CD4-positive, alpha-beta memory T cell (primary cell): ENCODE data around the gene TRIM38. TPM values are rescaled to one million over a fixed set of nuclear protein-coding genes. Genes with fewer than 3 reads are reported as not detected.
A peak's percentile ranks its signal among the peaks of the same experiment; 100 is the strongest.

Source experiments
- CTCF ChIA-PET: fragments of 350-600 bp; sonication (Branson Sonifier 250); formaldehyde crosslinking; loops from one replicate; lab custom pipeline; 2021; ENCODE audit warnings: inconsistent platforms; ENCODE audit not compliant: partially characterized antibody; lab: Charles Lee
- POLR2A ChIA-PET: fragments of 350-600 bp; sonication (Branson Sonifier 250); formaldehyde crosslinking; loops from one replicate; lab custom pipeline; 2021; ENCODE audit not compliant: partially characterized antibody; lab: Charles Lee
- DNase-seq, 5 donors: peaks; one replicate each; pipeline versions ENCODE4 v3.0.0 to v3.0.0-alpha.2; 2020 to 2022; ENCODE audit warnings: mixed read lengths in 1 of 5
- H3K27ac ChIP-seq: one replicate; pipeline ENCODE4 v1.7.0; 2013; ENCODE audit warnings: low read depth, low read length
- H3K27me3 ChIP-seq: 2 replicates; pipeline ENCODE4 v1.7.0; 2013; ENCODE audit warnings: mild to moderate bottlenecking, low read length, moderate library complexity; ENCODE audit not compliant: insufficient read depth
- H3K36me3 ChIP-seq: 2 replicates; pipeline ENCODE4 v1.7.0; 2013; ENCODE audit warnings: mild to moderate bottlenecking, low read length, moderate library complexity; ENCODE audit not compliant: insufficient read depth
- H3K4me1 ChIP-seq: 2 replicates; pipeline ENCODE4 v1.7.0; 2013; ENCODE audit warnings: mild to moderate bottlenecking, low read length, moderate library complexity; ENCODE audit not compliant: insufficient read depth
- H3K4me3 ChIP-seq, 2 donors: one replicate each; pipeline ENCODE4 v1.7.0; 2013; ENCODE audit warnings: low read length in 2 of 2, mild to moderate bottlenecking in 1 of 2
- H3K9me3 ChIP-seq, 2 donors: one replicate each; pipeline ENCODE4 v1.7.0; 2013; ENCODE audit warnings: low read length in 2 of 2, control low read depth in 1 of 2; ENCODE audit not compliant: control insufficient read depth in 1 of 2
- H3K27ac Mint-ChIP-seq, 7 donors: one replicate each; pipeline ENCODE4 v1.8.0; 2020 to 2021; ENCODE audit warnings: mixed read lengths in 7 of 7, mild to moderate bottlenecking in 6 of 7, inconsistent platforms in 3 of 7, moderate library complexity in 3 of 7
- H3K27me3 Mint-ChIP-seq, 2 donors: one replicate each; pipeline ENCODE4 v1.8.0; 2020 to 2021; ENCODE audit warnings: mixed read lengths in 2 of 2
- H3K36me3 Mint-ChIP-seq, 2 donors: one replicate each; pipeline ENCODE4 v1.8.0; 2020 to 2021; ENCODE audit warnings: mixed read lengths in 2 of 2, inconsistent platforms in 1 of 2, mild to moderate bottlenecking in 1 of 2
- H3K4me1 Mint-ChIP-seq, 4 donors: one replicate each; pipeline ENCODE4 v1.8.0; 2020 to 2021; ENCODE audit warnings: mixed read lengths in 4 of 4, mild to moderate bottlenecking in 1 of 4
- H3K4me3 Mint-ChIP-seq, 8 donors: one replicate each; pipeline ENCODE4 v1.8.0; 2020 to 2021; ENCODE audit warnings: mixed read lengths in 8 of 8, mild to moderate bottlenecking in 7 of 8, moderate library complexity in 6 of 8, inconsistent platforms in 3 of 8
- H3K9me3 Mint-ChIP-seq, 8 donors: one replicate each; pipeline ENCODE4 v1.8.0; 2020 to 2021; ENCODE audit warnings: mixed read lengths in 8 of 8, mild to moderate bottlenecking in 5 of 8, inconsistent platforms in 3 of 8, moderate library complexity in 1 of 8
- intact Hi-C: fragments of 100-400 bp; cut with micrococcal nuclease; formaldehyde crosslinking; loops from one replicate; pipeline ENCODE4 v1.15.1; 2023
- polyA plus RNA-seq, 2 donors: library from polyadenylated mRNA; unstranded; fragments of 300-500 nt; fragmentation: Illumina TruSeq; gene quantifications; one replicate each; pipeline ENCODE4 v1.2.3, GENCODE V29; 2021
- total RNA-seq, 2 experiments: library from RNA; stranded (reverse); gene quantifications; one replicate each; pipeline ENCODE4 v1.2.3, GENCODE V29; 2021

TRIM38 gene
- total and polyA plus RNA-seq, 4 experiments from 2014 or later, result 4.5 to 37.7 (median 23.8) TPM

DNA sequence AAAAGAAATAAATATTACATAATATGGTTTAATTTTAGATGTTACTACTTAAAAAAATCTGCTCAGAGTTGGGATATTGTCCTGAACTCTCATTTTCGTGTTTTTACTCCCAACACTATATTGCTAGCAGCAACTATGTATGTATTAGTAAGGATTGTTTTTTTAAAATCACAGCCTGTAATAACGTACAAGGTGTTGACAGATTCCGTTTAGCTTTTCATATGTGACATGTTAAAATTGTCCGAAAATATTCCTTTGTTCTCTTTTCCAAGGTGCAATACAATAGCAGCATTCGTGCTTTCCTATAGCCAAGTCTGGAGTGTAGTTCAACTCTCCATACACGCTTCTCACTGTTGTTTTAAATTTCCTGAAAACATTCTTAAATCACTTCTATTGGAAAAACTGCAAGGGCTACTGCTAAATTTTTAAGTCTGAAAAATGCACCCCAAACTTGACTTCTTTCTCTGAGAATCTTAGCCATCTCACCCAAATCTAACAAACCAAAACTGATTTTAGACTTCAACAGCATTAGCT is 65.7 kb downstream of the TRIM38 start:
- CTCF ChIA-PET, result interaction anchor here (0.6 to 10.4 kb wide), 4 partner anchors 12 to 38 kb away, joined by 3 to 144 read pairs (median 3); a partner anchor contains a TSS
- Mint-ChIP-seq H3K27ac (peak overlapping the region in 5 of 7 donors; percentile 92 to 100 (median 99)), H3K36me3 (peaks cover 0 to 8% of the 10 kb centered on the region in 2 donors), H3K27me3 (peaks cover 0 to 3% of the 10 kb centered on the region in 2 donors), H3K9me3 (peaks cover 0 to 7% (median 0%) of the 10 kb centered on the region in 8 donors), H3K4me3 (peak overlapping the region in 2 of 8 donors; percentile 68 to 96), H3K4me1 (peaks cover 26 to 68% (median 44%) of the 10 kb centered on the region in 4 donors)
- Histone ChIP-seq H3K9me3 (no peaks in the 10 kb centered on the region), H3K27me3 (no peaks in the 10 kb centered on the region), H3K4me3 (no peak overlapping the region), H3K36me3 (no peaks in the 10 kb centered on the region), H3K4me1 (peaks cover 37% of the 10 kb centered on the region), H3K27ac (peak overlapping the region; percentile 89)
- DNase-seq, result no peak
- POLR2A ChIA-PET, result interaction anchor here (0.6 to 20.6 kb wide), 18 partner anchors 8 to 1865 kb away, joined by 3 to 1198 read pairs (median 40); partner anchors contain the start of gene HFE
- intact Hi-C loops, result loop anchor here (10.0 kb wide), 1 partner anchor 1807 kb away; a partner anchor contains a TSS

DNA sequence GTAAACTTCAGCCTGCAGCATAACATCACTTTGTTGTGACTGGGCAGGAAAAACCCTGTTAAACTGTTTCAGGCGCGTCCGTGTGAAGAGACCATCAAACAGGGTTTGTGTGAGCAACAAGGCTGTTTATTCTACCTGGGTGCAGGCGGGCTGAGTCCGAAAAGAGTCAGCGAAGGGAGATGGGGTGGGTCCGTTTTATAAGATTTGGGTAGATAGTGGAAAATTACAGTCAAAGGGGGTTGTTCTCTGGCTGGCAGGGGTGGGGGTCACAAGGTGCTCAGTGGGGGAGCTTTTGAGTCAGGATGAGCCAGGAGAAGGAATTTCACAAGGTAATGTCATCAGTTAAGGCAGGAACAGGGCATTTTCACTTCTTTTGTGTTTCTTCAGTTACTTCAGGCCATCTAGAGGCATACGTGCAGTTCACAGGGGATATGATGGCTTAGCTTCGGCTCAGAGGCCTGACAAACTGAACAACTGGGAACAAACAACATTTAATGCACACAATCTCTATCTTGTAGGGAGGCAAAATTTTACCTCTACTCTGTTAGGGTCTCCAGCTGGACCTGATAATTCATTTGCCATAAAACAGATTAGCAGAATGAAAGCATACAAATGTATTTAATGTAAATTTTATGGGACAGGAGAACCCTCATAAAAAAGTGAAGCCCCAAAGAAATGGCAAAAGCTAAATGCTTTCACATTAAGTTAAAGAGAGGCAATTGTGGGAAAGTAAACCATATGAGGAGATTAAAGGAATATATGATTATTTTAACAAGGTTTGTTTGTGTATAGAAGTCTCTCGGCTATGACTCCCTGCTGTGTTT is 66.4 kb downstream of the TRIM38 start:
- Histone ChIP-seq H3K9me3 (no peaks in the 10 kb centered on the region), H3K4me3 (no peak overlapping the region), H3K36me3 (no peaks in the 10 kb centered on the region), H3K27me3 (no peaks in the 10 kb centered on the region), H3K27ac (no peak overlapping the region), H3K4me1 (peaks cover 41% of the 10 kb centered on the region)
- peaks cover 0 to 7% (median 0%) of the 10 kb centered on the region in 8 donors for H3K9me3 Mint-ChIP-seq
- peak overlapping the region in 6 of 7 donors; percentile 37 to 85 (median 62) for H3K27ac Mint-ChIP-seq
- ChIA-PET CTCF (interaction anchor here (10.4 kb wide), 1 partner anchor 16 kb away, joined by 144 read pairs; a partner anchor contains a TSS), POLR2A (interaction anchor here (3.8 to 20.6 kb wide), 11 partner anchors 8 to 1780 kb away, joined by 37 to 1198 read pairs (median 100); a partner anchor contains a TSS)
- H3K36me3 Mint-ChIP-seq, result peaks cover 0 to 11% of the 10 kb centered on the region in 2 donors
- H3K27me3 Mint-ChIP-seq, result peaks cover 0 to 3% of the 10 kb centered on the region in 2 donors
- DNase-seq, result no peak
- H3K4me1 Mint-ChIP-seq, result peaks cover 32 to 75% (median 50%) of the 10 kb centered on the region in 4 donors
- peak overlapping the region in 2 of 8 donors; percentile 2 to 29 for H3K4me3 Mint-ChIP-seq
- intact Hi-C loops, result loop anchor here (10.0 kb wide), 1 partner anchor 1806 kb away; a partner anchor contains a TSS

DNA sequence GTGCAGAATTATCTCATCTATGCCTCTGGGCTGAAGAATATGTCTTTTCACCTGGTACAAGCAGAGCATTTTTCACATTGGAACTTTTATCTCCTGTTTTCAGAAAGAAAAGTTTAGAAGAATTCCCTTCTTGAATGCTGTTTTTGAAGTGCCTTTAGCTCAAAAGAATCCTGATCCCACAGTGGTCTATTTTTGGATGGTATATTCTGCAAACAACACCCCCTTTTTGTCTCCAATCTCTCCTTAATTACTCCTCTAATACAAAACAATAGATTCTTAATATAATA is 66.9 kb downstream of the TRIM38 start:
- ChIA-PET POLR2A (interaction anchor here (1.7 to 20.6 kb wide), 9 partner anchors 9 to 1864 kb away, joined by 4 to 1198 read pairs (median 147); a partner anchor contains a TSS), CTCF (interaction anchor here (1.2 to 10.4 kb wide), 3 partner anchors 15 to 87 kb away, joined by 3 to 144 read pairs (median 3); a partner anchor contains a TSS)
- no peaks in the 10 kb centered on the region for H3K27me3 ChIP-seq
- no peak overlapping the region for H3K27ac Mint-ChIP-seq
- H3K4me3 Mint-ChIP-seq, result no peak overlapping the region
- no peak for DNase-seq
- H3K4me3 ChIP-seq, result no peak overlapping the region
- intact Hi-C loops, result loop anchor here (10.0 kb wide), 1 partner anchor 1805 kb away; a partner anchor contains a TSS
- H3K36me3 ChIP-seq, result no peaks in the 10 kb centered on the region
- no peak overlapping the region for H3K27ac ChIP-seq
- H3K4me1 ChIP-seq, result peaks cover 45% of the 10 kb centered on the region
- peaks cover 0 to 7% (median 0%) of the 10 kb centered on the region in 8 donors for H3K9me3 Mint-ChIP-seq
- no peaks in the 10 kb centered on the region for H3K9me3 ChIP-seq
- H3K27me3 Mint-ChIP-seq, result peaks cover 0 to 3% of the 10 kb centered on the region in 2 donors
- H3K36me3 Mint-ChIP-seq, result peaks cover 0 to 11% of the 10 kb centered on the region in 2 donors
- peaks cover 35 to 73% (median 53%) of the 10 kb centered on the region in 4 donors for H3K4me1 Mint-ChIP-seq

DNA sequence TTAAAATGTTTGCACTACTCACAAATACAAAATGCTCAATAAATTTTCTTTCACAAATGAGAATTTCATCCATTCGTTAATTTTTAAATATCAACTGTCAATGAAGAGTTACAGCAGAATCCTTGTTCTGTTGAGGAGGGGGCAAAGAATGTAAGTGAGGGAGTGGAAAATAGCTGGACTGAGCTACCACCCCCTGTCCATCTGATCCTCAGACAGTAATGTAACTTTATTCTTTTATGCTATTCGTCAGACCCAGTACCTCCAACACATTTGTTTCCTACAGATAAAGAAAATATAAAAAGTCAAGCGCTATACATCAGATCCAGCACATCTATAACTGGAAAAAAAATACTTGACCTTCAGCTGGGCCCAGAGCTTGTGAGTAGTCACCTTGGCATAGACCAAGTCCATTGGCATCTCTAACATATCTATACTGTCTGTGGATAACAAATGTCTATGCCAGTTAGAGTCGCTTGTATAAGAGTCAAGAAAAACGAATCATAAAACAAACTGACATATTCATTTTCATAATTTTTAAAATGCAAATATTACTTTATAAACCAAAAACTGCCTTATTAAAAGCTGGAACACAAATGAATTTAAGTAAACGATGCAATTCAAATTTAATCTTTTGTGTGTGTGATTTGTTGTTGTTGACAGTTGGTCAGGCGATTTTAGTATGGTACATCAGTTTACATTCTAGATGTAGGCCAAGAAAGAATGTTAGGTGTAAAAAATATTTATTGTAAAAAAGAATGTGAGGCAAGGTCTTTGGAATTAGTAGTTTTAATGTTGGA is 67.5 kb downstream of the TRIM38 start:
- Mint-ChIP-seq H3K27ac (peak overlapping the region in 1 of 7 donors; percentile 30), H3K4me1 (peaks cover 37 to 68% (median 54%) of the 10 kb centered on the region in 4 donors), H3K4me3 (peak overlapping the region in 1 of 8 donors; percentile 17), H3K9me3 (peaks cover 0 to 7% (median 0%) of the 10 kb centered on the region in 8 donors), H3K36me3 (peaks cover 0 to 11% of the 10 kb centered on the region in 2 donors), H3K27me3 (peaks cover 0 to 3% of the 10 kb centered on the region in 2 donors)
- H3K27me3 ChIP-seq, result no peaks in the 10 kb centered on the region
- H3K4me1 ChIP-seq, result peaks cover 45% of the 10 kb centered on the region
- no peaks in the 10 kb centered on the region for H3K9me3 ChIP-seq
- ChIA-PET POLR2A (interaction anchor here (1.2 to 20.6 kb wide), 14 partner anchors 9 to 1863 kb away, joined by 4 to 1198 read pairs (median 32); a partner anchor contains a TSS), CTCF (interaction anchor here (1.2 to 10.4 kb wide), 7 partner anchors 8 to 95 kb away, joined by 3 to 144 read pairs (median 16); a partner anchor contains a TSS)
- H3K36me3 ChIP-seq, result no peaks in the 10 kb centered on the region
- no peak for DNase-seq
- intact Hi-C loops, result loop anchor here (5.0 to 10.0 kb wide), 2 partner anchors 187 to 1805 kb away; a partner anchor contains a TSS
- no peak overlapping the region for H3K27ac ChIP-seq
- H3K4me3 ChIP-seq, result no peak overlapping the region

DNA sequence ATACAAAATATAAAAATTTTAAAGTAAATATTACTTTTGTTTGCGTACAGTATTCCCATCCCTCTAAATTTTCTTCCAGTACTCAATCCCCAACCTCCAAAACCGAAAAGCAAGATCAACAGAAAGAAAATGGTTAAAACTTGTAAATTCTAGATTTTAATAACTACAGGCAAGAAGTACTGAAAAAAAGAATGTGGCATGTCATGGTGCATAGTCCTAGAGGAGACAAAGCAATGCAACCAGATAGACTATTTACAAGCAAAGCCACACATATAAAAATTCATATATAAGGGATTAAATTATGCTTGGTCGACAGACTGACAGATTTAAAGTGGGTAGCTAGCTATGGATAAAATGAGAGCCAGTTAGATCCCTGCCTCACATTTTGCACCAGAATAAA is 68.1 kb downstream of the TRIM38 start:
- Mint-ChIP-seq H3K27me3 (peaks cover 0 to 3% of the 10 kb centered on the region in 2 donors), H3K9me3 (peaks cover 0 to 7% (median 0%) of the 10 kb centered on the region in 8 donors), H3K4me3 (peak overlapping the region in 1 of 8 donors; percentile 28), H3K36me3 (peaks cover 0 to 11% of the 10 kb centered on the region in 2 donors), H3K27ac (peak overlapping the region in 1 of 7 donors; percentile 55), H3K4me1 (peaks cover 35 to 65% (median 50%) of the 10 kb centered on the region in 4 donors)
- H3K4me1 ChIP-seq, result peaks cover 40% of the 10 kb centered on the region
- ChIA-PET POLR2A (interaction anchor here (1.0 to 20.6 kb wide), 25 partner anchors 10 to 1864 kb away, joined by 3 to 1198 read pairs (median 16); partner anchors contain the start of gene HFE), CTCF (interaction anchor here (0.9 to 5.4 kb wide), 12 partner anchors 9 to 166 kb away, joined by 3 to 78 read pairs (median 5); a partner anchor contains a TSS)
- H3K9me3 ChIP-seq, result no peaks in the 10 kb centered on the region
- no peak for DNase-seq
- intact Hi-C loops, result loop anchor here (5.0 kb wide), 1 partner anchor 187 kb away; a partner anchor contains a TSS
- H3K27me3 ChIP-seq, result no peaks in the 10 kb centered on the region
- no peak overlapping the region for H3K4me3 ChIP-seq
- H3K27ac ChIP-seq, result no peak overlapping the region
- H3K36me3 ChIP-seq, result no peaks in the 10 kb centered on the region

DNA sequence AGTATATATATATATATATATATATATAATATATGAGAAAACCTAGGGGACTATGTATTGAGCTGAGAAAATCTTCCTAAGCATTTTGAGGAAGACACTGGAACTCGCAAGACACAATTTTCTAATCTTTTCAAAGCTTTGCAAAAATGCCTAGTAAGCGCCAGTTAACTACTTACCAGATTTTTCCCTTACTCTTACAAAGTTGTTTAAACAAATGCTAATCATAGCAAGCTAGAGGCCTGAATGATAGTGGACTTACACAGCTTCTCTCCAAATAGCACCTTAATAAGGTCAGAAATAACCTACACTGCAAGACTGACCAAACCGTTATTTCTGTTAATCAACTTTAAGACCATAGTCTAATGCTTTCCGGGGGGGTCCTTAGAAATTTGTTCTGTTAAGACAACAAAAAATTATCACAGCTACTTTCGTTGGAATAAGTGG is 68.6 kb downstream of the TRIM38 start:
- no peaks in the 10 kb centered on the region for H3K27me3 ChIP-seq
- Mint-ChIP-seq H3K4me3 (peak overlapping the region in 7 of 8 donors; percentile 92 to 99 (median 95)), H3K36me3 (peaks cover 0 to 11% of the 10 kb centered on the region in 2 donors), H3K27me3 (peaks cover 0 to 3% of the 10 kb centered on the region in 2 donors), H3K27ac (peak overlapping the region; percentile 89 to 98 (median 96)), H3K9me3 (peaks cover 0 to 7% (median 0%) of the 10 kb centered on the region in 8 donors), H3K4me1 (peaks cover 33 to 60% (median 47%) of the 10 kb centered on the region in 4 donors)
- H3K27ac ChIP-seq, result peak overlapping the region; percentile 71
- no peaks in the 10 kb centered on the region for H3K36me3 ChIP-seq
- intact Hi-C loops, result loop anchor here (5.0 kb wide), 1 partner anchor 186 kb away; a partner anchor contains a TSS
- no peaks in the 10 kb centered on the region for H3K9me3 ChIP-seq
- peak overlapping the region in 1 of 2 donors; percentile 67 for H3K4me3 ChIP-seq
- ChIA-PET POLR2A (interaction anchor here (1.0 to 20.6 kb wide), 34 partner anchors 10 to 1864 kb away, joined by 3 to 1198 read pairs (median 12); partner anchors contain the start of gene HFE), CTCF (interaction anchor here (0.9 to 5.4 kb wide), 15 partner anchors 9 to 166 kb away, joined by 3 to 78 read pairs (median 6); partner anchors contain the start of gene TRIM38)
- H3K4me1 ChIP-seq, result peaks cover 36% of the 10 kb centered on the region
- DNase-seq, result no peak
